Parathyroid adenoma (tissue), 2 donors: ENCODE results near the gene CCDC77.

ENCODE experiments used
- H2AFZ ChIP-seq: fragments of 300-600 bp; sonication (generic); one replicate; pipeline ENCODE4 v1.7.0; 2017; ENCODE audit warnings: antibody characterized with exemption, mild to moderate bottlenecking
- H3K27ac ChIP-seq: fragments of 300-600 bp; sonication (generic); one replicate; pipeline ENCODE4 v1.7.0; 2017
- H3K27me3 ChIP-seq: fragments of 300-600 bp; sonication (generic); one replicate; pipeline ENCODE4 v1.7.0; 2017; ENCODE audit warnings: low read length; ENCODE audit not compliant: control insufficient read depth, insufficient read depth
- H3K36me3 ChIP-seq: fragments of 300-600 bp; sonication (generic); one replicate; pipeline ENCODE4 v1.7.0; 2017; ENCODE audit warnings: low read length; ENCODE audit not compliant: control insufficient read depth, insufficient read depth
- H3K4me1 ChIP-seq: fragments of 300-600 bp; sonication (generic); one replicate; pipeline ENCODE4 v1.7.0; 2017; ENCODE audit warnings: control low read depth
- H3K4me2 ChIP-seq: fragments of 300-600 bp; sonication (generic); one replicate; pipeline ENCODE4 v1.7.0; 2017; ENCODE audit warnings: low read length
- H3K4me3 ChIP-seq: fragments of 300-600 bp; sonication (generic); one replicate; pipeline ENCODE4 v1.7.0; 2017; ENCODE audit warnings: low read depth, low read length
- H3K79me2 ChIP-seq: fragments of 300-600 bp; sonication (generic); one replicate; pipeline ENCODE4 v1.7.0; 2017; ENCODE audit warnings: control low read depth
- H3K9ac ChIP-seq: fragments of 300-600 bp; sonication (generic); one replicate; pipeline ENCODE4 v1.7.0; 2017; ENCODE audit warnings: mild to moderate bottlenecking
- H3K9me3 ChIP-seq: fragments of 300-600 bp; sonication (generic); one replicate; pipeline ENCODE4 v1.7.0; 2017; ENCODE audit warnings: low read length; ENCODE audit not compliant: control insufficient read depth
- TF ChIP-seq, protein P1 (sequence below): fragments of 300-600 bp; sonication (generic); IDR thresholded peaks from one replicate; pipeline ENCODE4 v1.7.0; 2017; ENCODE audit warnings: antibody characterized with exemption, mild to moderate bottlenecking
- donor health status: primary hyperparathyroidism.

Gene CCDC77

DNA sequence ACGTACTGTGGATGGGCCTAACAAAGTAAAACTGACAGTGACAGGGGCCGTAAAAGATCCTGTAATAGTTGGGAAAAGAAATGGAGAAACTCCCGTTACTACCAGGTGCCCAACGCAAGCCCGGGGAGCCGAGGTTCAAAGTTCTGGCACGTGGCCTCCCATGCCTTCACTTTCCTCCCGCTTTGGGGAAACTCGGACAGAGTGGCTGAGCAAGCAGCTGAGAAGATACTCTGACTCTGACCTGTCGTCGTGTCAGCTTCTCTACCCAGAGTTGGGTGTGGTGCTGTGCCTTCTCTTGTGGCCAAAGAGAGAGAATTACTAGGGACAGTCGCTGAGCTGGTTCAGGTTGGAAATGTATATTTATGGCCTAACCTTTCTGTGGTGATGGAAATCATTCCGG, 60.0 kb downstream of the CCDC77 start:
- H3K9ac ChIP-seq, result no peak overlapping the region
- H3K36me3 ChIP-seq, result no peaks in the 10 kb centered on the region
- H3K9me3 ChIP-seq, result no peaks in the 10 kb centered on the region
- H3K79me2 ChIP-seq, result no peaks in the 10 kb centered on the region
- H3K4me2 ChIP-seq, result peak overlapping the region; percentile 80
- H3K4me1 ChIP-seq, result peaks cover 35% of the 10 kb centered on the region
- H2AFZ ChIP-seq, result peak overlapping the region; percentile 68
- no peaks in the 10 kb centered on the region for H3K27me3 ChIP-seq
- TF ChIP-seq, protein P1, sequence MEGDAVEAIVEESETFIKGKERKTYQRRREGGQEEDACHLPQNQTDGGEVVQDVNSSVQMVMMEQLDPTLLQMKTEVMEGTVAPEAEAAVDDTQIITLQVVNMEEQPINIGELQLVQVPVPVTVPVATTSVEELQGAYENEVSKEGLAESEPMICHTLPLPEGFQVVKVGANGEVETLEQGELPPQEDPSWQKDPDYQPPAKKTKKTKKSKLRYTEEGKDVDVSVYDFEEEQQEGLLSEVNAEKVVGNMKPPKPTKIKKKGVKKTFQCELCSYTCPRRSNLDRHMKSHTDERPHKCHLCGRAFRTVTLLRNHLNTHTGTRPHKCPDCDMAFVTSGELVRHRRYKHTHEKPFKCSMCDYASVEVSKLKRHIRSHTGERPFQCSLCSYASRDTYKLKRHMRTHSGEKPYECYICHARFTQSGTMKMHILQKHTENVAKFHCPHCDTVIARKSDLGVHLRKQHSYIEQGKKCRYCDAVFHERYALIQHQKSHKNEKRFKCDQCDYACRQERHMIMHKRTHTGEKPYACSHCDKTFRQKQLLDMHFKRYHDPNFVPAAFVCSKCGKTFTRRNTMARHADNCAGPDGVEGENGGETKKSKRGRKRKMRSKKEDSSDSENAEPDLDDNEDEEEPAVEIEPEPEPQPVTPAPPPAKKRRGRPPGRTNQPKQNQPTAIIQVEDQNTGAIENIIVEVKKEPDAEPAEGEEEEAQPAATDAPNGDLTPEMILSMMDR, result no peak
- H3K27ac ChIP-seq, result no peak overlapping the region
- H3K4me3 ChIP-seq, result peak overlapping the region; percentile 66

DNA sequence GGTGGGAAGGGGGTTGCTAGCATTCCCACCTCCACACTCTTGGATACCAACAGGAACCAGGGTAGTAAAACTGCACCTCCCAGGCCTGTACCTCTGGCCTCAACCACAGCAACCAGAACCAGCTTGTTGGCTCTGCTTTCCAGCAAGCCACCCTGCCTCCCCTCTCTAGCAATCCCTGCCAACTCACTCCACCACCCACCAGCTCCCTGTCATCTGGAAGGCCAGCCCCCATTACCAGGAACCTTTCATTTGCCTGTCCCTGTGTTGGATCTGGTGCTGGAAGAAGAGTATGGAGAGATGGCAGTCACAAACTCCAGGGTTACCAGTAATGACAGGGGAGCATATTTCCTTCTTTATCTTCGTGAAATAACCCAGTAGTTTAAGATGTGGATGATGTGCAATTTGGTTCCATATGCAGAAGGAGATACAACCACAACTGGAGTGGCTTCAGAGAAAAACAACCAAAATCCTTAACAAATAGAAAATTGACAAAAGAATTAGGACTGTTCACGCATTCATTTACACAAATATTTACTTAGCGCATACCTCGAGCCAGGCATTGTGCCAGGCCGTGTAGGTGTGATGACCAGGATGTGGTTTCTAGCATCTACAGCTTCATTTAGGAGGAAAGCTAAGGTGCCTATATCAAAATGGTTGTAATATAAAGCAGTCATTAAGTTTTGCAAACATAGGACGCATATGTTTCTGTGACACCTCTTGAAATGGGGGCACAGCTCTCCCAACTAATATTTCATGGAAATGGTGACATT, 61.7 kb downstream of the CCDC77 start:
- no peak overlapping the region for H3K27ac ChIP-seq
- no peak overlapping the region for H3K4me3 ChIP-seq
- TF ChIP-seq, protein P1, result no peak
- no peaks in the 10 kb centered on the region for H3K36me3 ChIP-seq
- no peaks in the 10 kb centered on the region for H3K79me2 ChIP-seq
- H3K4me1 ChIP-seq, result peaks cover 19% of the 10 kb centered on the region
- H3K4me2 ChIP-seq, result no peak overlapping the region
- no peak overlapping the region for H2AFZ ChIP-seq
- no peak overlapping the region for H3K9ac ChIP-seq
- H3K27me3 ChIP-seq, result no peaks in the 10 kb centered on the region
- H3K9me3 ChIP-seq, result no peaks in the 10 kb centered on the region

DNA sequence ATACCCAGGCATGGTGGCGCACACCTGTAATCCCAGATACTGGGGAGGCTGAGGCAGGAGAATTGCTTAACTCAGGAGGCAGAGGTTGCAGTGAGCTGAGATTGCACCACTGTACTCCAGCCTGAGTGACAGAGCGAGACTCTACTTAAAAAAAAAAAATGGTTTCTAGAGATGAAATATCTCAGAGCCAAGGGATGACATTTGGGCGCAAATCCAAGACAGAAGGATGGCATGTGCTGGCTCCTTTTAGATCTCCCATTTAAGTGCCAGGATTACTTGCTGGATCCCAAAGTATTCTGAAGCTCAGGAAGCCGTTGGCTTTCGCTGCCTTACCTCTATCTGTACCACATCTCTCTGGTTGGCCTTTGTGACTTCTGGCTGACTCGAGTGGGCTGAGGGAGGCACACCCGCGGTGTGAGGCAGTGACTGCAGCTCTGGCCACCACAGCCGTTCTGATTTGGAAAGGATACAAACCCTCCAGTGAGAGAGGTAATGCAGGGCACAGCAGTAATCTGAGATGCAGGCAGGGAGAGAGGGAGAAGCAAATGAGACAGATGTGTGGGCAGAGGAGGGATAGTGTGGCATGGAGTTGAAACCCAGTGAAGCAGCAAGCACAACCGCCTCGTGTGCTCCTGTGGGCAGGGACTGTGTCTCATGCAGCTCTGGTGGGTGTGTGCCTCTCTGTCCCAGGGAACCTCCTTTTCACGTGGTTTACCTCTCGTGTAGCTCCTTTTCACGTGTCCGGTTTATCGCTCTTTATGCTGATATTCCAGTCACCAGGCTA, 63.2 kb downstream of the CCDC77 start:
- H2AFZ ChIP-seq, result no peak overlapping the region
- peaks cover 16% of the 10 kb centered on the region for H3K4me1 ChIP-seq
- TF ChIP-seq, protein P1, result no peak
- H3K4me3 ChIP-seq, result peak overlapping the region; percentile 41
- H3K36me3 ChIP-seq, result no peaks in the 10 kb centered on the region
- peaks cover 7% of the 10 kb centered on the region for H3K79me2 ChIP-seq
- peak overlapping the region; percentile 67 for H3K27ac ChIP-seq
- no peaks in the 10 kb centered on the region for H3K27me3 ChIP-seq
- H3K9me3 ChIP-seq, result no peaks in the 10 kb centered on the region
- peak overlapping the region; percentile 58 for H3K4me2 ChIP-seq
- H3K9ac ChIP-seq, result no peak overlapping the region

DNA sequence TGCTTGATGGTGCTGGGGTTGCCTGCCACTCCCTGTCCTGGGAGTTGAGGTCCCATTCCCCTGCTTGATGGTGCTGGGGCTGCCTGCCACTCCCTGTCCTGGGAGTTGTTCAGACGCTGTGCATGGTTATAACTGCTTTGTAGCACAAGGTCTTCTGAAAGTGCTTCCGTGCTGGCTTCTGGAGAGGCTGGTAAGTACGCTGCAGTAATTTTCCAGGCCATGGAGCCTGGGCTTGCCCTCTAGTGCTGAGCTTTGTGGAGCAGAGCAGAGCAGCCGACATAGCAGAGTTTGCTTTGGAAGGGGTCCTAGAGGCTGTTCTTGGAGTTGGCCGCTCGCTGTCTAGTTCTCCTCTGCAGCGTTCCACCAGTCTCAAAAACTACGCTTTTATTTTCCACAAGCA, 64.6 kb downstream of the CCDC77 start:
- no peak overlapping the region for H3K4me2 ChIP-seq
- H3K36me3 ChIP-seq, result no peaks in the 10 kb centered on the region
- no peak overlapping the region for H3K9ac ChIP-seq
- H3K27ac ChIP-seq, result no peak overlapping the region
- peaks cover 19% of the 10 kb centered on the region for H3K4me1 ChIP-seq
- H3K9me3 ChIP-seq, result no peaks in the 10 kb centered on the region
- no peak overlapping the region for H2AFZ ChIP-seq
- H3K79me2 ChIP-seq, result peaks cover 14% of the 10 kb centered on the region
- TF ChIP-seq, protein P1, result no peak
- no peaks in the 10 kb centered on the region for H3K27me3 ChIP-seq
- no peak overlapping the region for H3K4me3 ChIP-seq
